GM12873 (cell line): ENCODE results near the gene MALAT1.

Experiments
- CTCF ChIP-seq: IDR thresholded peaks from 2 replicates; pipeline ENCODE4 v1.5.1; 2012; ENCODE audit warnings: low read depth, mild to moderate bottlenecking, moderate library complexity, low read length, control low read depth; ENCODE audit not compliant: insufficient read depth; ENCODE audit errors: missing control alignments

MALAT1 gene

DNA sequence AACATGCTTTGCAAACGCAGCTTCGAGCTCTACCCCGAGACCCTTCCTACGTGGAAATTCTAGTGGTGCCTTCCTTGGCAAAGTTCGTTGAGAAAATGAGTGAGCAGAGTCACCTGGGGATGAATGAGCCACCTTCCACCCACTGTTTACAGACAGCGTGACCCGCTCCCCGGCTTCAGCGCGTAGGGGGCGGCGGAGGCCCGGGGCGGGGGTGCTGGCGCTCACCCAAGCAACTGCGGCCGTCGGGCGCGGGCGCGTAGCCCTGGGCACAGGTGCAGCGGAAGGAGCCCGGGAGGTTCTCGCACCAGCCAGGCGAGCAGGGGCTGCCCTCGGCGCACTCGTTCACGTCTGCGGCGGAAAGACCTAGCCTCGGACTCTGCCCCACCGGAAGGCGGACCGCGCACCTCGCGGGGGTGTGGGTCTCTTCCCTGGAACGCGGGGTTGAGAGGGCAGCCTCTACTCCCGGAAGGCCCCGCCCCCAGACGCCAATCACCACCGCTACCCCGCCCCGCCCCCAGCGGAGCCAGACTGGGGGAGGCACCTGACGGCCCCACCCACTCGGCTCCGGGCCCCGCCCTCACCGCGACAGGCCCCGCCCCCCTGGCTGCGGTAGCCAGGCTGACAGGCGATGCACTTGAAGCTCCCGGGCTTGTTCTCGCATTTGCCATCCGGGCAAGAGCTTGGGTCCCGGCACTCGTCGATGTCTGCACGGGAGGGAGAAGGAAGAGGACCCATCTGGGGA is 47.5 kb downstream of the MALAT1 start:
- TF ChIP-seq CTCF, result no peak

DNA sequence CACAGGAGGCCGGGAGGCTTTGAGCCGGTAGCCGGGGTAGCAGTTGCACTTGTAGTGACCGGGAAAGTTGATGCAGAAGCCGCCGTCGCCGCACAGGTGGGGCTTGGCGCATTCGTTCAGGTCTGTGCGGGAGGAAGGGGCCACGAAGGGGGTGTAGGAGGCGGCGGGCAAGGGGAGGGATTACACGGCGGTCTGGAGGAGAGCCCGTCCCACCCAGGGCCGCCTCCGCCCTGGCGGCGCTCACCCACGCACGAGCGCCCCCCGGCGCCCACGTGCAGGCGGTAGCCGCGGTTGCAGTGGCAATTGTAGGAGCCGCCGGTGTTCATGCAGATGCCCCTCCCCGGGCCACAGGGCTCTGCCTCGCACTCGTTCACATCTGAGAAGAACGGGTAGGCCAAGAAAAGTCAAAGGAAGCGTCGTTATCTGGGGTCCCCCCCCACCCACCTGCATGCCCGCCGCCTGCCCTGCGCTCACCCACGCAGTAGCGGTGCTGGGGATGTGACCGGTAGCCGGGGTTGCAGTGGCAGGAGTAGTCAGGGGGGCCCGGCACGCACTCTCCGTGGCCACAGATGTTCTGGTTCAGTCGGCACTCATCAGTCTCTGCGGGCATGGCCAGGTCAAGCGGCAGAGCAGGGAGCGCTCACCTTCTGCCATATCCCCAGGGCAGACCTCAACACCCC is 48.7 kb downstream of the MALAT1 start:
- no peak for TF ChIP-seq CTCF

GRCh38 chr11:65548395-65548794 is 49.5 kb downstream of the MALAT1 start:
- TF ChIP-seq CTCF, result no peak

- TF ChIP-seq CTCF, result no peak
These were observed 50.3 kb downstream of the MALAT1 start for GRCh38 chr11:65549096-65549495.

DNA sequence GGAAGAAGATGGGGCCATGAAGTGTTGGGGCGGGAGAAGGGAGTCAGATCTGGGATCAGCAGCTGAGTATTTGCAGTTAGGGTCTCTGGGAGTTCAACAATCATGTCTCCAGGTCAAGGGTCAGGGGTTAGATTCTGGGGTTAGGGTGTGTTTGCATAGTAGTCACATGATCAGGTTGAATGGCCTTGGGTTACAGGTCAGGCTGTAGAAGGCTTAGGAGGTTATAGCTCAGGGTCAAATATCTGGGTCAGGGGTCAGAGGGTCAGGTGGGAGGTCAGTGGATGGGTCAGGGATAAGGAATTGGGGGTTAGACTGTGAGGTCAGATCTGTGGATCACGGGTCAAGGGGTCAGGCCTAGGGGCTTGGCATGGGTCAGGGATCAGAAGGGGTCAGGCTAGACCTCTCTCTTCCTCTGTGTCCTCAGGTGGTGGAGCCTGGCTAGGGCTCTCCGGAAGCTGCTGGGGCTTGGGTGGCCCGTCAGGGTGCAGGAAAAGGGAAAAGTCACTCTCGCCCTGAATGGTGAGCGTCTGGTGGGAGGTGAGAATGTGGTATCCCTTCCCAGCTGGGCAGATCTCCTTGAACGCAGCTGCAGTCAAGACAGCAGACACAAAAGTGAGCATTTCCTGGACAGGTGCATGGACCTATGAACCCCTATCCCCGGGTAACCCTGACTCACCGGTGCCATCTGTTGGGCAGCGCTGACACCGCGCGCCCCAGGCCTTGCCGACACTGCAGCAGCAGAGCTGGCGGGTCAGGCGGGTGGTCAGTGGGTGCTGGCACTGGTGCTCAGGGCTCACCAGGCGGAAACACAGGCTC is 52.9 kb downstream of the MALAT1 start:
- TF ChIP-seq CTCF, result peak; percentile 81

GRCh38 chr11:65552388-65552951 is 53.6 kb downstream of the MALAT1 start:
- no peak for TF ChIP-seq CTCF
